Cardiac muscle cell (in vitro differentiated cells and primary cell): Measurements from ENCODE around the gene ANP32B. TPM values are rescaled to one million over a fixed set of nuclear protein-coding genes. Genes with fewer than 3 reads are reported as not detected.

Source experiments
- DNase-seq, 2 donors: peaks; one replicate each; pipeline versions ENCODE4 v3.0.0 to v3.0.0-alpha.2; 2010 to 2017; ENCODE audit warnings: low read depth in 1 of 2, low spot score in 1 of 2
- H3K27ac ChIP-seq: fragments of 200-600 bp; sonication (generic); 2 replicates; pipeline ENCODE4 v1.5.1; 2016
- H3K27me3 ChIP-seq: fragments of 200-600 bp; sonication (generic); 2 replicates; pipeline ENCODE4 v1.6.0; 2016; ENCODE audit warnings: control low read depth
- H3K36me3 ChIP-seq: fragments of 200-600 bp; sonication (generic); 2 replicates; pipeline ENCODE4 v1.5.1; 2016; ENCODE audit warnings: control low read depth
- H3K4me1 ChIP-seq: fragments of 200-600 bp; sonication (generic); 2 replicates; pipeline ENCODE4 v1.8.1; 2017; ENCODE audit warnings: low read depth, mild to moderate bottlenecking, mixed run types
- H3K4me3 ChIP-seq: fragments of 200-600 bp; sonication (generic); 2 replicates; pipeline ENCODE4 v1.5.1; 2016; ENCODE audit warnings: mild to moderate bottlenecking
- H3K9me3 ChIP-seq: fragments of 200-600 bp; sonication (generic); 2 replicates; pipeline ENCODE4 v1.5.1; 2017; ENCODE audit warnings: low read depth, mild to moderate bottlenecking, control low read depth
- polyA plus RNA-seq: library from polyadenylated mRNA; unstranded; fragments of >200 nt; fragmentation: Nextera tagmentation; extraction: Ambion mirVana; gene quantifications from 2 replicates; pipeline ENCODE4 v1.2.1, GENCODE V29; 2016
- total RNA-seq: library from RNA; depleted of rRNA; stranded (reverse); fragments of >200 nt; gene quantifications from 2 replicates; pipeline ENCODE4 v1.2.3, GENCODE V29; 2016
- TF ChIP-seq, protein P1 (sequence below): IDR thresholded peaks from 2 replicates; pipeline ENCODE4 v1.5.1; 2012; ENCODE audit warnings: low read depth, mild to moderate bottlenecking, low read length

ANP32B gene
- total and polyA plus RNA-seq, 2 experiments from 2014 or later = 27.2 to 77.5 TPM

DNA sequence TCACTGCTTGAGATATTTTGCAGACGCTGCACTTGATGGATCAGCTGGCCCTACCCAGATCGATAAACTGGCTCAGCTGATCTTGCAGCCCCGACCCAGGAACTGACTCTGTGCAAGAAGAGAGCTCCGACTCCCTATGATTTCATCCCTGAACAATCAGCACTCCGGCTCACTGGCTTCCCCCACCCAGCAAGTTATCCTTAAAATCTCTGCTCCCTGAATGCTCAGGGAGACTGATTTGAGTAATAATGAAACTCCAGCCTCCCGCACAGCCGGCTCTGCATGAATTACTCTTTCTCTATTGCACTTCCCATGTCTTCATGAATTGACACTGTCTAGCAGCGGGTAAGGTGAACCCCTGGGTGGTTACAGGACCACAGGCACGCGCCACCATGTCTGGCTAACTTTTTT, 56.5 kb downstream of the ANP32B start:
- TF ChIP-seq, protein P1, sequence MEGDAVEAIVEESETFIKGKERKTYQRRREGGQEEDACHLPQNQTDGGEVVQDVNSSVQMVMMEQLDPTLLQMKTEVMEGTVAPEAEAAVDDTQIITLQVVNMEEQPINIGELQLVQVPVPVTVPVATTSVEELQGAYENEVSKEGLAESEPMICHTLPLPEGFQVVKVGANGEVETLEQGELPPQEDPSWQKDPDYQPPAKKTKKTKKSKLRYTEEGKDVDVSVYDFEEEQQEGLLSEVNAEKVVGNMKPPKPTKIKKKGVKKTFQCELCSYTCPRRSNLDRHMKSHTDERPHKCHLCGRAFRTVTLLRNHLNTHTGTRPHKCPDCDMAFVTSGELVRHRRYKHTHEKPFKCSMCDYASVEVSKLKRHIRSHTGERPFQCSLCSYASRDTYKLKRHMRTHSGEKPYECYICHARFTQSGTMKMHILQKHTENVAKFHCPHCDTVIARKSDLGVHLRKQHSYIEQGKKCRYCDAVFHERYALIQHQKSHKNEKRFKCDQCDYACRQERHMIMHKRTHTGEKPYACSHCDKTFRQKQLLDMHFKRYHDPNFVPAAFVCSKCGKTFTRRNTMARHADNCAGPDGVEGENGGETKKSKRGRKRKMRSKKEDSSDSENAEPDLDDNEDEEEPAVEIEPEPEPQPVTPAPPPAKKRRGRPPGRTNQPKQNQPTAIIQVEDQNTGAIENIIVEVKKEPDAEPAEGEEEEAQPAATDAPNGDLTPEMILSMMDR = no peak
- peaks cover 3% of the 10 kb centered on the region for H3K4me1 ChIP-seq
- H3K27me3 ChIP-seq = no peaks in the 10 kb centered on the region
- H3K36me3 ChIP-seq = no peaks in the 10 kb centered on the region
- H3K9me3 ChIP-seq = no peaks in the 10 kb centered on the region
- H3K27ac ChIP-seq = no peak overlapping the region
- DNase-seq = no peak
- no peak overlapping the region for H3K4me3 ChIP-seq

DNA sequence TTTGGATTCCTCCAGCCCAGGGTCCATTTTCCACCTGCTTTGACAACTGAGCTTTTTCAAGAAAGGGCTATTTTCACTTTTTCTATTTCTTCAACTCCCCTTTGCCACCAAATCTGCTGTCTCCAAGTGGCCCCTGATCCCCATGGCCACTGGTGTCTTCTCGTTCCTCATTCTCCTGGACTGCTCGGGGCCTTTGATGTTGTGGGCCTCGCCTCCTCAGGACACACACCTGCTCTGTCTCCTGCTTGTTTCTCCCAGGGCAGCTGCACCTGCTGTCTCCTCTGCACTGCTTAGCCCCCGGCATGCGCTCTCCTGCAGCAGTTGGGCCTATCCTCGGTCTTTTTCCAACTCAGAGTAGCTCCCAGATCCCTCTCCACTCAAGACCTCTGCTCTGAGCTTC, 57.1 kb downstream of the ANP32B start:
- TF ChIP-seq, protein P1 = no peak
- H3K27ac ChIP-seq = no peak overlapping the region

DNA sequence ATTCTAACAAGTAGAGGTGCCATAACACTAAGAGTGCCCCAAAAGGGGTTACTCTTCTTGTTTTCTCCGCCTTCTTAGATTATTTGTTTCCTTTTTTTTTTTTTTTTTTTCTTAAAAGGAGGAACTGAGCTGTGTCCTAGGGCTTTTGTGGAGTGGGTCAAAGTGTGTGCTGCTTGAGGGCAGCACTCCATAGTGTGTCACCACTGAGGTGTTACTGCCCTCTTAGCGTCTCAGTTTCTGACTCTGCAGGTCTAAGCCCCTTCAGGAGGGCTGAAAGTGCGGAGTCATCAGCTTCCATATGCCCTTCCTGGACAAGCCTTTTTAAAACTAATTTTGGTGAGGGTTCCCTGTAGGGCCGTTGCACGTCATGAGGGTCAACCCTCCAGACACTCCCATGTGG, 60.8 kb downstream of the ANP32B start:
- Histone ChIP-seq H3K9me3 (no peaks in the 10 kb centered on the region), H3K4me1 (no peaks in the 10 kb centered on the region), H3K36me3 (no peaks in the 10 kb centered on the region), H3K4me3 (no peak overlapping the region), H3K27ac (no peak overlapping the region), H3K27me3 (no peaks in the 10 kb centered on the region)
- TF ChIP-seq, protein P1 = no peak
- no peak for DNase-seq

More for the DNA sequence above, 57.1 kb downstream of the ANP32B start:
- H3K27me3 ChIP-seq = no peaks in the 10 kb centered on the region
- H3K9me3 ChIP-seq = no peaks in the 10 kb centered on the region
- no peak overlapping the region for H3K4me3 ChIP-seq
- no peak for DNase-seq
- no peaks in the 10 kb centered on the region for H3K36me3 ChIP-seq
- peaks cover 3% of the 10 kb centered on the region for H3K4me1 ChIP-seq

DNA sequence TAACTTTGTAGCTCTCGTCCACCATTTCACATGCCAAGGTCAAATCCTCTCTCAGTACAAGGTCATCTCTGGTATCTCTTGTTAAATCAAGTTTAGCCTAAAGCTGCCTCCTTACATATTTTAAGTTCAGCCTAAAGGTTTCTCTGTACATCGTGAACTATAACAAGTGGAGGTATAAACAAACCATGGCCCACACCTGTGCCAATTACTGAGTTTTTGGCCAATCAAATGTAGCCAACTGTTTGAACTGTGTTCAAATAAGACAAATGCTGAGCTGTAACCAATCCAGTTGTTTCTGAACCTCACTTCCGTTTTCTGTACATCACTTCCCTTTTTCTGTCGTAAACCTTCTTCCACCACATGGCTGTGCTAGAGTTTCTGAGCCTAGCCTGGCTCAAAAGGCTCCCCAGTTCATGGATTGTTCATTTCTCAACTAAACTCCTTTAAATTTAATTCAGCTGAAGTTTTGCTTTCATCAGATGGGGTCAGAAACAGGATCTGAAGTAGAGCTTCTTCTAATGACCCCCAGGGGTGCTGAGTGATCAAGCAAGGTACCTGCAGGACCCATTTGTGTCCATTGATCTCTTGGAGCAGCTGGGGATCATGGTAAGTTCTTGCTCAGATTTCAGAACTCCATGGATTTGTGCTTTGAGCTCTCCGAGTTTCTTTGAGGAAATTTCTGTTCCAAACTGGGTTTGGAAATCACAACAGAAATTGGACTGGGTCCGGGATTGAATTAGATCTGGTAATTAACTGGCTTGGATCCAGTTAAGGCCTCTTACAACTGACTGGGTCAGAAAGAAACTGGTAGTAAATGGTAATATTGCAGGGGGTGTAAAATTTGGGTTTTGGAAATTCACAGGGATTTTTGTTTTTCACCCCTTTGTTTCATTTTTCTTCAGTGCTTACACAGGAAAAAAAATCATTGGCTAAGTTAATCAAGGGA, 62.4 kb downstream of the ANP32B start:
- no peak overlapping the region for H3K27ac ChIP-seq
- no peaks in the 10 kb centered on the region for H3K4me1 ChIP-seq
- no peaks in the 10 kb centered on the region for H3K9me3 ChIP-seq
- TF ChIP-seq, protein P1 = no peak
- no peaks in the 10 kb centered on the region for H3K27me3 ChIP-seq
- no peak for DNase-seq
- no peak overlapping the region for H3K4me3 ChIP-seq
- H3K36me3 ChIP-seq = no peaks in the 10 kb centered on the region

DNA sequence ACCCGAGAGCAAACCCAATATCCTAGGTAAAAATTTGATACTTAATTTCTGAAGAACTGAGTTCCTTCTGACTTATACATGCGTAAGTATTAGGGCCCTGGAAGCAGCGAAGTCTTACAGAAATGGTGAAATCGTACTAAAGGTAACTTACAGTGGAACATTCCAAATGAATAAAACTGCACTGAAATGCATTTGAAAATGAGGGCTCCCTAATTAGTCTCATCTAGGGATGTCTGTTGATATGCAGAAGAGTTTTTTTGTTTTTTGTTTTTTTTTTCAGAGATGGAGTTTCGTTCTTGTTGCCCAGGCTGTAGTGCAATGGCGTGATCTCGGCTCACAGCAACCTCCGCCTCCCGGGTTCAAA, 63.0 kb downstream of the ANP32B start:
- H3K36me3 ChIP-seq = no peaks in the 10 kb centered on the region
- no peaks in the 10 kb centered on the region for H3K9me3 ChIP-seq
- TF ChIP-seq, protein P1 = no peak
- H3K27me3 ChIP-seq = no peaks in the 10 kb centered on the region
- no peak overlapping the region for H3K4me3 ChIP-seq
- DNase-seq = no peak
- H3K27ac ChIP-seq = no peak overlapping the region
- H3K4me1 ChIP-seq = no peaks in the 10 kb centered on the region
